HG03432 (cell line): ENCODE results near the gene ATXN7L1.
"Not testable (repeated sequence)": the region's sequence is repeated elsewhere in the genome, so short reads cannot be mapped to it uniquely, and the experiment has no call there.

ENCODE experiments used
- ATAC-seq: cut with Tn5 transposase; IDR thresholded peaks from one replicate; pipeline ENCODE4 v1.9.1; 2021; ENCODE audit warnings: mild to moderate bottlenecking, moderate library complexity; ENCODE audit not compliant: unreplicated experiment

The ATXN7L1 gene

DNA sequence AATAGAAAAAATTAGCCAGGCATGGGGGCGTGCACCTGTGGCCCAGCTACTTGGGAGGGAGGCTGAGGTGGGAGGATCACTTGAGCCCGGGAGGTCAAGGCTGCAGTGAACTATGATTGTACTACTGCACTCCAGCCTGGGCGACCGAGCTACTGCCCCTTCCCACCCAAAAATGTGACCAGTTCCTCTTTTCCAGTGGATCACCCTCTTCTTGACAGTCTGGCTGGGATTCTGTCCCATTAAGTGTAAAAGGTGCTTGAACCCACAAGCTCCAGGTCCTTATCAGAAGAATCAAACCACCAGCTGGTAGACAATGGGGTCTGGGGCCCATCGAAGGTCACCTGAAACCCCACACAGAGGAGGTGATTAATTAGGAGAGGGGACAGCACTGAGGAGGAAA lies 14.1 kb downstream of the ATXN7L1 start:
- ATAC-seq = no peak

DNA sequence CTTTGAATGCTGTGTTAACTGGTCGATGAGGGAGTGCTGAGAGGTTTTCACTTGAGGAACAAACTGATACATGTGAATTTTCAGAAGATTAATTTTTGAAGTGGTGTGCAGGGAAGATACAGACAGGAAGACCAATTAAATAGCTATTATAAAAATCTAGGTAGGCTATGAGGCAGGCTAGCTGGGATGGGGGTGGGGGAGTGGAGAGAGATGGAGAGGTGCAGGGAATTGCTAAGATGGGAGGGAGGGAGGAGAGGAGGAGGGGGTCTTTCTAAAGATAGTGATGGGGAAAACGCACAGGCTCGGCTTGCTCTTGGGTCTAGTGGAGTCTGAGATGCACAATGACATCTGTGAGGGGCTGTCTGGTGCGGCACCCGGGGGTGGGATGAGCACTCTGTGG lies 15.2 kb downstream of the ATXN7L1 start:
- no peak for ATAC-seq

DNA sequence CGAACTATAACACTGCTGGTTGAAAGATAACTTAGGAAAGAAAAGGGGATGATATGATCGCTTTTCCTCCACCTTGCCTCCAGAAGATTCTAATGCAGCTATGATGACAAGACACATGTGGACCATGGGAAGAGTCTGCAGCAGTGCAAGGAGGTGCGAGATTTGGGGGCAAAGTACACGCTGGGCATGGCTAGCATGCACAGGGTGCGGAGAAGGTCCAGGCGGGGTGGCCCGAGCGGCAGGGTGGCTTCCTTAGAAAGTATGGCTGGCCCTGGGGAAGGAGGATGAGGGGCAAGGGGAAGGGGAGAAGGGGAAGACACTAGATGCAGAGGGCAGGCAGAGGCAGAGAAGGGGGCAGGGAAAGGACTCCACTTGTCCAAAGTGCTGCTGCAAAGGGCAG lies 15.6 kb downstream of the ATXN7L1 start:
- no peak for ATAC-seq

DNA sequence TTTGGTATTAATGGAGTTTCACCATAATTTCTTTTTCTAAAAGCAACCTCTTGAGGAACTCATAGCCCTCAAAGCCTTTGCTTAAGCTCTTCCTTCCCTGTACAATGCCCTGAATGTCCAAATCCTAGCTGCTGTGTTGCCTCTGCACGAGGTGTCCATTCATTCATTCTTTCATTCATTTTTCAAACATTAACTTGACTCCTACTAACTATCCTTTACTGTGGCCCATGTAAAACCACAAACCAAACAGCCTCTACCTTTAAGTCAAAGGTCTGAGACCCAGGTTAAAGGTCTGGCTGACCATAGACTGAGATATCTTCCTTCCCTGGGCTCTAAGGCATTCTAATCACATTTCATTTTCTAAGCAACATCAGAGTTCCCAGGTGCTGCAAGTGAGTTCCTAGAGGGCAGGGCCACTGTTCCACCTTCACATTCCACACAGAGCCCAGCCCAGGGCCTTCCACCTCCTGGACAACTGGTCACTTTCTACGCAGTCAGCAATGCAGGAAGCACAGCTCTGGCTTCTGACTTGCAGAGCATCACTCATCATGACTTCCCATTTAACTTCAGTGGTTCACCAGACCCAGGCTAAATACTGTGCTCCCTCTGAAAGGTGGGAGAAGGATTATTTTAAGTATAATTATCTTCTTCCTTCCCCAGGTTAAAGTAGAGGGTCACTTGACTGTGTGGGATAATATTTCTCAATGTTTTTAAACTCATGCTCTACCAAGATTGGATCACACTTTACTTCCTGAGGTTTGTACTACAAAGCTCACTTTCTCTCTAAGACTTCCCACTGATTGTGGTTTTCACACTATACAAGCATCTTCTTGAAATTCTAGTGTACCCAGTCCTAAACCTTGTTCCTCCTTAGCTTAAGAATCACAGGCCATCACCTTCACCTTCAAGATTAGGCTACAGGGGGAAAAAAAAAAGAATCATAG lies 19.1 kb downstream of the ATXN7L1 start:
- ATAC-seq = no peak

DNA sequence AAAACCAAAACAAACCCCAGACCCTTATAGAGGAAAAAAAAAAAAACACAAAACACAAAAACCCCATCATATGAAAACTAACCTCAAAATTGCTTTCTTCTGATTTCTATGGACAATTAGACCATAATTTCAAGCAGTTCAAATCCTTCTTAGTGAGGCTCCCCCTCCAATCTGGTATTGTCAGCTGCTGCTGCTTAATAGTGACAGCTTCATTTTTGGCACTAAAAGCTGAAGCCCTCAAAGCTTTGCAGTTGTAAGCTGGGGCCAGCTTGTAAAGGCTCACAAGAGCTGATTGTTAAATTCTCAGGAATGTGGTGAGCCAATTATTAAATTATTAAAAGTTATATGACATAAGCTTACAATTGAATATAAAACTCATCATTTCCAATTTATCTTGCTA lies 21.9 kb downstream of the ATXN7L1 start:
- ATAC-seq = no peak

DNA sequence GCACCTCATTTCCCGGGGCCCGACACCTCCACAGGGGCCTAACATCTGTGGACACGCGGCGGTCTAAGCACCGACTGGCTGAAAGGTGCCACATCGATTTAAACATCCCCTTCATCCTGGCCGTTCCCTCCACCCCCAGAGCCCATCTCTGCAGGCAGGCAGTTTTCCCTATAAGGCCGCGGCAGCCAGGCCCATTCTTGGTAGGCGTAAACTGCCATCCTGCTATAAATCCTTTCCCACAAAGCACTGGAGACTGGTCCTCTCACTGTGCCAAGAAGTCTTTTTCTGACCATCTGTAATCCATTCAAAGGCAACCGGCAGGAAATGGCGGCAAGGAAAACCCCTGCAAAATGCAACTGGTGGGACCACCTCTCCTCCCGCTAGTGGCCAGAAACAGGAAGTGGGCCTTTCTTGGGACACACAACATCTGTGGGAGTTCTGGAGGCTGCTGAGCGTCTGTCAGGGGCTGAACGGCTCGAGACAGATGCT lies 22.4 kb downstream of the ATXN7L1 start:
- ATAC-seq = no peak

DNA sequence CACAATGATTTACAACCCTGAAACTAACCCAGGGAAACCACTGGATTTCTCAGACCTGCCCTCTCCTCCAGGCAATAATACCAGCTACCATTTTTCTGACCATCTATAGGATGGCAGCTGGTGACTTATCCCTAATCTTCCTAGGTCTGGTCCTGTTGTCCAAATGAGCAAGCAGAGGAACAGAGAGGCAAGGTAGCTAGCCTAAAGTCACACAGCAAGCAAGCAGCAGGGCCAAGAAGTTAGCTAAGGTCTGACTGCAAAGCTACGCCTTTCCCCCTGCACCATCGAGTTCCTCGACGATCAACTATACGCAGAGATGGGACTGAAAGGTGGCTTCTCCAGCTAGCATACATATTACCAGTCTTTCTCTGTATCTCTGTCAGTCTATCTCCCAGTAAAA lies 25.3 kb downstream of the ATXN7L1 start:
- no peak for ATAC-seq

DNA sequence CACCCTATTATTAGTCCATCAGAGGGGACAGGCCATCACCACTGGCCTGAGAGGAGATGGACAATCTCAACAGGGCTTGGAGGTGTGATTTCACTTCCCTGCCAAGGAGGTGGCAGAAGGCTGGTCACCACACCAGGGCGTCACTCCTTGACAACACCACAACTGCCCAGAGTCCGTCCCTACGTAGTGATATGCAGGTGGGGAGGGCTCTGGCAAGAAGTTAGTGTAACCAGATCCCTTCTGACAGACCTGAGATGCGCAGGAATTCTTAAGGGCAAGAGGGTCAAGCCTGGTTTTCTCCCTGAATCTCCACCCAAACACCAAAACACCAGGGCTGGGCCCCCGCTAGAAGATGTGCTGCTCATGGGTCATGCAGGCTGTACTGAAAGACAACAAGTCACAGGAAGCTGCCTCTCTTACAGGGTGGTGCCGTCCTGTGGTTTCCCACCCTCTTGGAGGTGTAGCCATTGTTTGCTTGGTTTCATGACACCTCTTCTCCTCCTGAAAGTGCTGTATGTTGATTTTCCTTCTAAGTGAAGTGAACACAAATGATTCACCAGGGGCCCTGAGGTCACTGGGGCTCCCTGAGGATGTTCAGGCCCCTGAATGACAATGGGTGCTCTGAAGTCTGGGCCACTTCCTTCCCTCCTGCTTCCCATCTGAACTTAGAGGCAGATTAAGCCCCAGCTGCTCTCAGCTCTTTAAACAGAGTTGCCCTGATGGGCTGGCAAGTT lies 27.1 kb downstream of the ATXN7L1 start:
- ATAC-seq = peak; percentile 74

DNA sequence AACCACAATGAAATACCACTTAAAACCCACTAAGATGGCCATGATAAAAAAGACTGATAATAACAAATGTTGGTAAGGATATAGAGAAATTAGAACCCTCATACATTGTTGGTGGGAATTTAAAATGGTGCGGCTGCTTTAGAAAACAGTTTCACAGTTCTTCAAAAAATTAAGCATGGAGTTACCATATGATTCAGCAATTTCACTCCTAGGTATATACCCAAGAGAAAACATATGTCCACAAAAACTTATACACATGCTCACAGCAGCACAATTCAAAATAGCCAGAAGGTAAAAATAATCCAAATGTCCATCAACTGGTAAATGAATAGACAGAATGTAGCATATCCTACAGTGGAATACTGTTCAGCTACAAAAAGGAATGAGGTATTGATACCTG lies 30.0 kb downstream of the ATXN7L1 start:
- no peak for ATAC-seq

DNA sequence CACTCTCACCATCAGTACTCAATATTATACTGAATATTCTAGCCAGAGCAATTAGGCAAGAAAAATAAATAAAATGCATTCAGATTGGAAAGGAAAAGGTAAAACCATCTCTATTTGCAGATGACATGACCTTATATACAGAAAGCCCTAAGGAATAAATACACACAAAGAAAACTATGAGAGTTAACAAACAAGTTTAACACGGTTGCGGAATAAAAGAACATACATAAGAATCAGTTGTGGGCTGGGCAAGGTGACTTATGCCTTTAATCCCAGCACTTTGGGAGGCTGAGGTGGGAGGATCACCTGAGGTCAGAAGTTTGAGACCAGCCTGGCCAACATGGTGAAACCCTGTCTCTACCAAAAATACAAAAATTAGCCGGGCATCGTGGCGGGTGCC lies 31.7 kb downstream of the ATXN7L1 start:
- not testable (repeated sequence) for ATAC-seq

DNA sequence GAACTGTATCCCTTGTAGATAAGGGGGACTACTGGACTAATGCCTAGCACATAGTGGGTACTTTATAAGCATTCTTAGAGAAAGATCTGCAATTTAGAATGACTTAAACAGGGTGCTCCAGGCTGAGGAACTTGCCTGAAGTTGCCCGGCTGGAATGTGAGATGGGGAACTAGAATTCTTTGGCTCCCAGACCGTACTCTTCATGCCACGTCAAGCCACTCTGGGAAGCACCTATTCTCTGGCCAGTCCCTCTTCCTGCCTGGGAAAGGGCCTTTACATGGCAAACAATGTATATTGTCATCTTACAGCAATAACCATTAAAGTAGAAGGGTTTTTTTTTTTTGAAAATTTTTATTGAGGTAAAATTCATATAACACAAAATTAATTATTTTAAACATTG lies 34.5 kb downstream of the ATXN7L1 start:
- ATAC-seq = no peak

DNA sequence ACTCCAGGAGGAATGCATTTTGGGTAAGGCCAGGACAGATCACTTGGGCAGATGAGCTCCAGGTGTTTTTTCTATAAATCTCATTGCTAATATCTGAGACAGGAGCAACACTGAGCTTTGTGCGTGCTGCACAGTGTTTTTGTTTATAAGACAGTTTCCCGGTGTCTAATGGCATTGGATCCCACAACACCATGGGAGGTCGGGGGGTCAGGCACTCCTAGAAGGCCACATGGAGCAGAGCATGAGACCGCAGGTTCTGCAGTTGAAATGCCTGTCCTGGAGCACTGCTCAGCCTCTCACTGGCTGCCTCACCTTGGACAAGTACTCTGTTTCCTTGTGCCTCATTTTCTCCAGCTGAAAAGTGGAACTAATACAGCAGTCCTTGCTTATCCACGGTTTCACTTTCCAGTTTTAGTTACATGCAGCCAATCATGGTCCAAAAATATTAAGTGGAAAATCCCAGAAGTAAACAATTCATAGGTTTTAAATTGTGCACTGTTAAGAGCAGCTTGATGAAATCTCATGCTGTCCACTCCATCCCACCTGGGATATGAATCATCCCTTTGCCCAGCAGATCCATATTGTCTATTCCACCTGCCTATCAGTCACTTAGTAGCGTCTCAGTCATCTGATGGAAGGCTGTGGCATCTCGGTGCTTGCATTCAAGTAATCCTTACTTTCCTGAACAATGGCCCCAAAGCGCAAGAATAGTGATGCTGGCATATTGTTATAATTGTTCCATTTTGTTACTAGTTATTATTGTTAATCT lies 35.2 kb downstream of the ATXN7L1 start:
- ATAC-seq = no peak

DNA sequence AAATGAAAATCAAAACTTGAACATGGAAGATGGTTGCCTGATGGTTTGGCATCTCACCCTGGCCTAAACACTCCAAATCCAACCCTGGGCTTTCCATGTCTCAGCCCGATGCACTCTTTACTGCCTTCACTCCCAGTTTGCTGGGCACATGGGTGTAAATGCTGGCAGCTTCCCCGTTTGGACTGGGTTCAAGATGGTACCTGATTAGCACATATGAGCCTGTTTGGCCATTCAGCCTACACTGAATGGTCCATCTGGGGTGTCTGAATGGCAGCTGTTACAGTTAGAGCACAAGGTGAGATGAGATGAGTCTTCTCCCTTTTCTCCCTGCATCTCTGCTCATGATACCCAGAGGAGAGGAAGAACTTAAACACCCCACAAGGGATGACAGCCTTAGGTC lies 37.1 kb downstream of the ATXN7L1 start:
- ATAC-seq = no peak

DNA sequence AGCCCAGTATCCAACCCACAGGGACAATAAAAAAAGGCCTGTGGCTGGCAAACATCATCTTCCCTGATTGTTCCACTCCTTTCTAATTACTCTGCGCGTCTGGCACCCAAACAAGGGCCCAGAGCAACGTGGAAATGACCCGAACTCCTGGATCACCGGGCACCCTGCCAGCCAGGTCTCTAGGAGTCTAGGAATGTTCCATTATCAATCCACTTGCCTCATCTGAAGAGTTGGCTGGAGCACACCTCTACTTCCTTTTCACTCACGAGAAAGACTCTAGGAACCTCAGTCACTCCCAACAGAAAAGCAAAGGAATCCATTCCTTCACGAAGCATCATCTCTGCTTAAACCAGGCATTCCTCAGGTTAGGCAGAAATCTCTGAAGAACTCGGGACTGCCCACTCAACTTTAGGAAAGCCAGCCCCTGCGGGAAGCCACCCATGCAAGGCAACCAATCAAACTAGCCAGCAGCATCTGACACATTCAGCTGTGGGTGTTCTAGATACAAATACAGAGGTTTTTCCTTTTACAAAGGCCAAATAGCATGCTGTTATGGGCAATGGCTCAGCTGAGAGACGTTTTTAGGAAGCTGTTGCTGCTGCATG lies 37.7 kb downstream of the ATXN7L1 start:
- no peak for ATAC-seq

DNA sequence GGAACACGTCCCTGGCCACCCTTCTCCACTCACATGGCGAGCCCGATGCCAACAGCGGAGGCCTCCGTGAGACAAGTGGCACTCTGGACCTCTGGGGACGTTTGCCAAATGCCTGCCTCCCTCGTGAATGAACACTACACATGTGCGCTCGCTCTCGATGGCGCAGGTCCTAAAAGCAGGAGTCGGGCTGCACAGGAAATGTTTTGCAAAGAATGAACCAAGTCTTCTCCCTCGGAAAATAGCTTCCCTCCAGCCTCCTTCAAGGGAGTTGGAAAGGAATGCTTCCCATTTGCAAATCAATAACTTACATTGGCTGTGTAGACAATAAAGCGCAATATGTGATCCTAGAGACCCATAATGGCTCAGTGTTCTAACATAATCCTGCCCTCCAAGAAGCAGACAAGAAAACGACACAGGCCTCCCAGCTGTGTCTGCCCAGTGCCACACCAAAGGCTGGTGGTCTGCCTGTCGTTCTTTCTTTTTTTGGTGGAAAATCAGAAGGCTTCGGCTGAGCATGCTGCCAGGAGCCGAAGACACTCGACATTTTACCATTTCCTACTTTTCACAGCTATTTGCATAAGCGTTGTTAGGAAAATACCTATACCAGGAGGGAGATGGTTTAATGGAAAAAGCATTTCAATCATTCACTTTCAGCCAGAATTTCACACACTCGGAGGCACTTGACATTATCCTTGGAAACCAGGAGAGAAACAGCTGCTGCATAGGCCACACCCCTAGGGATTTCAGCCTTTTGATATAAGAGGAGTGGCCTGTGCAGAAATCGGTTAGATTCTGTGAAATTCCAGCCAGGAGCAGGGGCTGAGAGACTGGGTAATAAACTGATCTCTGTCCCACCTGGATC lies 38.4 kb downstream of the ATXN7L1 start:
- ATAC-seq = no peak

DNA sequence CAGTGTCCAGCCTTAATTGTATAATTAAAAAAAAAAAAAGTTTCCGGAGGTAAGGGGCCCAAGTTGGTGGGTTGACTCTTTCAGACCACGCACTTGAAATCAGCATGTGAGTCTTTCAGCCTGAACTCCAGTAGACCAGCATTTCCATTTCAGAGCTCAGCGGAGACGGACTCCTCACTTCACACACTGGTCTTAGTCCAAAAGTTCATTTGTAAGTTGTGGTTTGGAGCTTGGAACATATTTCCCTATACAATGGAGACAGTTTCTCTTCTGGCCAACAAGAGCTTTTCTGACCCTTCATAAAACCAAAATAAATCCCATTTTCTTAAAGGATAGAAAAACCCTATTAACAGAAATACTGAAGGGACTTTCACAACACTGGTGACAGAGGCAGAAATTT lies 41.0 kb downstream of the ATXN7L1 start:
- no peak for ATAC-seq

DNA sequence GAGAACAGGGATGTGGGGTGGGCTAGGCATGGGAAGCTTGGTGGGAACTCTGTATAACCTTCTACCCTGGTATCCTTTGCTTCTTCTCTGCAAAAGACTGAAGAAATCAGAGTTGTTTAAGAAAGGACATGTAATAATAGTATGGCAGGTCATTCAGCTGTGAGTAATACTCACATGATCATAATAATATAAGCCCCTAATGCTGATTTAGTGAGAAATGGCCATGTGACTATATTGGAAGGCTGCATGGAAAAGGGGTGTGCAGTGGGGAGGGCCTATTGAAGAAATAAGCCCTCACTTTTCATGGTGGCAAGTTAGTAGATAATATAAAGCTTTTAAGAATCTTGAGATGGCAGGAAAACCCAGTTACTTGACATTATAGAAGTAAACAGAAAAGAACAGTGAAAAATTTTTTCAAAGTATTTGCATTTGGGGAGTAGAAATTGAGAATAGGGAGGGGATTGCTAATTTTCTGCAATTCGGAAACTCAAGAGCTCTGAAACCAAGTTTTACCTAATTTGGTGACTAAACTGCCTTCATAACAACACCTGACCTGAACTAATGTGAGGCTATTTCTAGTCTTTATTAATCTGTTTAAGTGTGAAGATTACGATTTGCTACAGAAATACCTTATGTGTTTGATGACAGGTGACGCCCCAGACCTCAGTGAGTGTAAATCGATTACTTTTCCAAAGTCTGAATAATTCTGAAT lies 44.4 kb downstream of the ATXN7L1 start:
- ATAC-seq = no peak

DNA sequence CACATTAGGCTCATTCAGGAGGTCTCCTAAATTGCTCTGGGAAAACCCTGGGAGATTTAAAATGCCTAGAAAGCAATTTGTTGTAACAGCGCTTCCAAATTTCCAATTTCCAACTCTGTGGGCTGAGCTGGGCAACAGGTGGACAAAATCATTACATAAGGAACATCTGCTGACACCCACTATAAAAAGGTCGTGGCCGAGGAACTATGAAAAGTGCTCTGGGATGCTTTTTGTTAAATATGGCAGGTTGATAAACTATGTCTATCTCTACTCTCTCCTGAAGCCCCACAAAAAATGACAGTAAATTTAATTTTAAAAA lies 45.1 kb downstream of the ATXN7L1 start:
- ATAC-seq = no peak
